ENCODE measurements around the gene LIMCH1. TPM values are rescaled to one million over a fixed set of nuclear protein-coding genes. Genes with fewer than 3 reads are reported as not detected.

LIMCH1 gene
- total and polyA plus RNA-seq, 11 donors = 50.9 to 345 (median 233) TPM

- Histone ChIP-seq H3K36me3 (peaks cover 0 to 71% (median 26%) of the 10 kb centered on the region in 9 donors), H3K9me3 (no peaks in the 10 kb centered on the region), H3K27ac (peak overlapping the region in 10 of 12 donors; percentile 25 to 90 (median 76)), H3K4me1 (peaks cover 0 to 37% (median 18%) of the 10 kb centered on the region in 12 donors), H3K4me3 (no peak overlapping the region), H3K27me3 (no peaks in the 10 kb centered on the region)
- ATAC-seq = peak in 2 of 4 donors; percentile 35 to 39
- TF ChIP-seq POLR2A (IDR thresholded peaks at IDR 0.05) (no peak), CTCF (IDR thresholded peaks at IDR 0.05) (no peak)
- DNase-seq = no peak
- intact Hi-C loops (cut with DNase I) = loop anchor here in 2 of 10 donors (10.0 kb wide), 2 partner anchors 290 to 740 kb away; no protein-coding TSS in a partner anchor
- 71 to 79% (median 77%) methylated on average over 3 of the region's 3 CpGs for WGBS, 4 donors
Measured at GRCh38 chr4:41655177-41655576, 117.2 kb downstream of the LIMCH1 start.

- intact Hi-C loops (cut with DNase I) = loop anchor here in 2 of 10 donors (10.0 kb wide), 2 partner anchors 291 to 741 kb away; no protein-coding TSS in a partner anchor
- no peak for ATAC-seq
- peaks cover 0 to 40% (median 18%) of the 10 kb centered on the region in 12 donors for H3K4me1 ChIP-seq
- DNase-seq = no peak
- TF ChIP-seq POLR2A (IDR thresholded peaks at IDR 0.05) (no peak), CTCF (IDR thresholded peaks at IDR 0.05) (no peak)
- H3K4me3 ChIP-seq = no peak overlapping the region
- H3K27me3 ChIP-seq = no peaks in the 10 kb centered on the region
- 85 to 93% (median 89%) methylated on average over 3 of the region's 3 CpGs for WGBS, 4 donors
- no peaks in the 10 kb centered on the region for H3K9me3 ChIP-seq
- H3K36me3 ChIP-seq = peaks cover 0 to 64% (median 19%) of the 10 kb centered on the region in 9 donors
- peak overlapping the region in 10 of 12 donors; percentile 42 to 90 (median 81) for H3K27ac ChIP-seq
Measured at GRCh38 chr4:41656106-41656505, 118.1 kb downstream of the LIMCH1 start.

GRCh38 chr4:41656572-41657520, 118.9 kb downstream of the LIMCH1 start:
- Histone ChIP-seq H3K9me3 (no peaks in the 10 kb centered on the region), H3K4me1 (peaks cover 0 to 41% (median 19%) of the 10 kb centered on the region in 12 donors), H3K4me3 (no peak overlapping the region), H3K36me3 (peaks cover 0 to 60% (median 14%) of the 10 kb centered on the region in 9 donors), H3K27ac (peak overlapping the region; percentile 35 to 90 (median 76)), H3K27me3 (no peaks in the 10 kb centered on the region)
- TF ChIP-seq POLR2A (IDR thresholded peaks at IDR 0.05) = no peak
- no peak for TF ChIP-seq CTCF (IDR thresholded peaks at IDR 0.05)
- WGBS, 4 donors = 33 to 38% (median 33%) methylated on average over 15 of the region's 15 CpGs
- intact Hi-C loops (cut with DNase I) = loop anchor here in 2 of 10 donors (10.0 kb wide), 2 partner anchors 292 to 742 kb away; no protein-coding TSS in a partner anchor
- ATAC-seq (peak; percentile 91 to 93 (median 92)), DNase-seq (peak in 4 of 5 donors; percentile 48 to 73 (median 67))

GRCh38 chr4:41657561-41657960, 119.6 kb downstream of the LIMCH1 start:
- intact Hi-C loops (cut with DNase I) = loop anchor here in 2 of 10 donors (10.0 kb wide), 2 partner anchors 293 to 743 kb away; no protein-coding TSS in a partner anchor
- Histone ChIP-seq H3K27ac (peak overlapping the region in 9 of 12 donors; percentile 64 to 90 (median 81)), H3K36me3 (peaks cover 0 to 60% (median 11%) of the 10 kb centered on the region in 9 donors), H3K9me3 (no peaks in the 10 kb centered on the region), H3K27me3 (no peaks in the 10 kb centered on the region), H3K4me3 (no peak overlapping the region), H3K4me1 (peaks cover 0 to 41% (median 19%) of the 10 kb centered on the region in 12 donors)
- 80 to 92% (median 88%) methylated on average over 4 of the region's 4 CpGs for WGBS, 4 donors
- ATAC-seq (no peak), DNase-seq (no peak)
- no peak for TF ChIP-seq CTCF (IDR thresholded peaks at IDR 0.05)
- no peak for TF ChIP-seq POLR2A (IDR thresholded peaks at IDR 0.05)
